HEK293 (cell line): Measurements from ENCODE around the gene VRK3.

Experiments
- BCL11A ChIP-seq: fragments of 450-650 bp; formaldehyde crosslinking; IDR thresholded peaks from 2 replicates; pipeline ENCODE4 v1.5.1; 2016; ENCODE audit warnings: low read depth, missing biosample characterization, missing genetic modification characterization
- CTCF ChIP-seq: fragments of 450-650 bp; formaldehyde crosslinking; IDR thresholded peaks from 2 replicates; pipeline ENCODE4 v1.5.1; 2016; ENCODE audit warnings: missing biosample characterization, missing genetic modification characterization
- KLF16 ChIP-seq: fragments of 450-650 bp; formaldehyde crosslinking; IDR thresholded peaks from 2 replicates; pipeline ENCODE4 v1.5.1; 2017; ENCODE audit warnings: missing biosample characterization, missing genetic modification characterization
- SCRT2 ChIP-seq: fragments of 450-650 bp; formaldehyde crosslinking; IDR thresholded peaks from 2 replicates; pipeline ENCODE4 v1.5.1; 2016; ENCODE audit warnings: missing biosample characterization, missing genetic modification characterization
- ZBTB8A ChIP-seq: fragments of 450-650 bp; formaldehyde crosslinking; IDR thresholded peaks from 2 replicates; pipeline ENCODE4 v1.5.1; 2016; ENCODE audit warnings: missing biosample characterization, missing genetic modification characterization
- ZNF302 ChIP-seq: fragments of 450-650 bp; formaldehyde crosslinking; IDR thresholded peaks from 2 replicates; pipeline ENCODE4 v1.5.1; 2016; ENCODE audit warnings: missing biosample characterization, missing genetic modification characterization, low read depth
- ZNF530 ChIP-seq: fragments of 450-650 bp; formaldehyde crosslinking; IDR thresholded peaks from 2 replicates; pipeline ENCODE4 v1.5.1; 2016; ENCODE audit warnings: low read depth, missing biosample characterization, missing genetic modification characterization
- ZNF76 ChIP-seq: fragments of 450-650 bp; formaldehyde crosslinking; IDR thresholded peaks from 2 replicates; pipeline ENCODE4; 2016; ENCODE audit warnings: low read depth, missing biosample characterization, missing genetic modification characterization, borderline replicate concordance

GRCh38 chr19:49929611-49930482, 95.3 kb downstream of the VRK3 start:
- TF ChIP-seq CTCF (no peak), ZBTB8A (peak; percentile 33; the same call in 1 of the 2 replicates), SCRT2 (tag by site-specific recombination) (0 out of 2 replicates have a peak, but pooled peaks have one; percentile 28), ZNF76 (tag by site-specific recombination) (0 out of 2 replicates have a peak, but pooled peaks have one; percentile 15), ZNF302 (tag by site-specific recombination) (no peak), KLF16 (0 out of 2 replicates have a peak, but pooled peaks have one; percentile 11), BCL11A (no peak), ZNF530 (tag by site-specific recombination) (no peak)
